Sciatic nerve (tissue), 2 donors: ENCODE data around the gene DAGLA. TPM values are rescaled to one million over a fixed set of nuclear protein-coding genes. Genes with fewer than 3 reads are reported as not detected.
"Not testable (repeated sequence)": the region's sequence is repeated elsewhere in the genome, so short reads cannot be mapped to it uniquely, and the experiment has no call there.

ENCODE experiments used
- ATAC-seq: fragments of 200-7000 bp; cut with Tn5 transposase; one replicate; pipeline ENCODE4 v1.9.1; 2020; ENCODE audit warnings: mild to moderate bottlenecking, moderate library complexity
- DNase-seq: peaks from one replicate; pipeline ENCODE4 v3.0.0-alpha.2; 2020; ENCODE audit warnings: low spot score
- intact Hi-C: fragments of 100-400 bp; cut with DNase I; formaldehyde crosslinking; loops from one replicate; pipeline ENCODE4 v1.14.2; 2022
- total RNA-seq: library from RNA; stranded (reverse); fragmentation: NEBNext Ultra II Directional; extraction: Animal tissue kit (Norgen Biotek cat#: 25700); gene quantifications from one replicate; pipeline ENCODE4 v1.2.1, GENCODE V29; 2021
- donor health status: DM: no; HTN: no; CAD: no.
- donor health status: DM: no; HTN: no; CAD: no.

Gene DAGLA, protein sequence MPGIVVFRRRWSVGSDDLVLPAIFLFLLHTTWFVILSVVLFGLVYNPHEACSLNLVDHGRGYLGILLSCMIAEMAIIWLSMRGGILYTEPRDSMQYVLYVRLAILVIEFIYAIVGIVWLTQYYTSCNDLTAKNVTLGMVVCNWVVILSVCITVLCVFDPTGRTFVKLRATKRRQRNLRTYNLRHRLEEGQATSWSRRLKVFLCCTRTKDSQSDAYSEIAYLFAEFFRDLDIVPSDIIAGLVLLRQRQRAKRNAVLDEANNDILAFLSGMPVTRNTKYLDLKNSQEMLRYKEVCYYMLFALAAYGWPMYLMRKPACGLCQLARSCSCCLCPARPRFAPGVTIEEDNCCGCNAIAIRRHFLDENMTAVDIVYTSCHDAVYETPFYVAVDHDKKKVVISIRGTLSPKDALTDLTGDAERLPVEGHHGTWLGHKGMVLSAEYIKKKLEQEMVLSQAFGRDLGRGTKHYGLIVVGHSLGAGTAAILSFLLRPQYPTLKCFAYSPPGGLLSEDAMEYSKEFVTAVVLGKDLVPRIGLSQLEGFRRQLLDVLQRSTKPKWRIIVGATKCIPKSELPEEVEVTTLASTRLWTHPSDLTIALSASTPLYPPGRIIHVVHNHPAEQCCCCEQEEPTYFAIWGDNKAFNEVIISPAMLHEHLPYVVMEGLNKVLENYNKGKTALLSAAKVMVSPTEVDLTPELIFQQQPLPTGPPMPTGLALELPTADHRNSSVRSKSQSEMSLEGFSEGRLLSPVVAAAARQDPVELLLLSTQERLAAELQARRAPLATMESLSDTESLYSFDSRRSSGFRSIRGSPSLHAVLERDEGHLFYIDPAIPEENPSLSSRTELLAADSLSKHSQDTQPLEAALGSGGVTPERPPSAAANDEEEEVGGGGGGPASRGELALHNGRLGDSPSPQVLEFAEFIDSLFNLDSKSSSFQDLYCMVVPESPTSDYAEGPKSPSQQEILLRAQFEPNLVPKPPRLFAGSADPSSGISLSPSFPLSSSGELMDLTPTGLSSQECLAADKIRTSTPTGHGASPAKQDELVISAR
- total RNA-seq: 4.8 TPM

DNA sequence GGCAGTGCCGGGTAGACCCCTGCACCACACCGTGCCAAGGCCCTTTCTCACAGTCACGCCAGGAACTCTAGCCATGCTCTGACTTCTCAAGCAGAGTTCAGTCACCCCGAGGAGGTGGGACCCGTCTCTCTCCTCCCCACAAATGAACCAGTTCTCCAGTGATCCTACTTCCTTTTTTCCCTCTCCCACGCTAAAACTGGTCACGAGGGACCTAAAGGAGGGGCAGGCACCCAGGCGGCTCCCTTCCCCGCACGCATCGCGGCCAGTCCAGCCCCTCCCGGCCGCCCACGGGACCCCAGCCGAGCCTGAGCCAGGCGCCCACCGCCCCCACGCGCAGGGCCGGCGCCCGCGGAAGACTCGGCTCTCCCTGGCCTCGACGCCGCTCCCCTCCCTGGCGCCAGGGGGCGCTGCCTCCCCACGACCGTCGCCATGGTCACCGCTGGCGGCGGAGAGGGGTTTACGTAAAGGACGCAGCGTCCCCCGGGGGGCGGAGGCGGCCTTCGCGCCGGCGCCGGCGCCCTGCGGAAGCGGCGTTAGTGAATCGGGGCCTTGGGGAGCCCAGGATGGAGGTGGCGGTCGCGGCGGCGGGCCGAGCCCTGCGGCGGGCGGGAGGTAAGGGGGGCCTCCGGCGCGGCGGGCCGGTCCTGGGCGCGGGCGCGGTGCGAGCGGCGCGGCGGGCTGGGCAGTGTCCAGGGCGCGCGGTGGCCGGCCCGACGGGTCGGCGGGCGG is at the start of gene DAGLA:
DAGLA (plus strand) TSS at position 499 of the 729 bp plus-strand sequence. CDS start 39,765 bp downstream, outside the sequence.
- DNase-seq (peak; percentile 88), ATAC-seq (peak; percentile 68)
- intact Hi-C loops: loop anchor here (5.0 kb wide), 1 partner anchor 52 kb away; no protein-coding TSS in a partner anchor

DNA sequence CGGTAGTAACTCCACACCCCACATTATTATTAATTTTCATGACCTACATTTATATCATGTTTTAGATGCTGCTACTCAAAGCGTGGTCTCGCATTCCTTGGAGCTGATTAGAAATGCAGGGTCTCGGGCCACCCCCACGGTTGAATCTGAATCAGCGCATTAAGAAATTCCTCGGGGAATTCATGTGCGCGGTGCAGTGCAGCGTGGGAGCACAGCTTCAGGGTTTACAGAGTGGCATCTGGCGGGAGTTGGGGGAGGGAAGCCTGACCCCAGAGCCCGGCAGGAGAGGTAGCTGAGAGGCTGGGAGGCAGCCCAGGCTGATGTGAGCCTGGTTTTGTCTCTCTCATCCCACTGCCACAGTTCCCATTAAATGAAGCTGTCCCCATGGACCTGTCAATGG is 48.1 kb upstream of the DAGLA start:
- intact Hi-C loops: loop anchor here (10.0 kb wide), 2 partner anchors 157 to 187 kb away; no protein-coding TSS in a partner anchor
- no peak for ATAC-seq

DNA sequence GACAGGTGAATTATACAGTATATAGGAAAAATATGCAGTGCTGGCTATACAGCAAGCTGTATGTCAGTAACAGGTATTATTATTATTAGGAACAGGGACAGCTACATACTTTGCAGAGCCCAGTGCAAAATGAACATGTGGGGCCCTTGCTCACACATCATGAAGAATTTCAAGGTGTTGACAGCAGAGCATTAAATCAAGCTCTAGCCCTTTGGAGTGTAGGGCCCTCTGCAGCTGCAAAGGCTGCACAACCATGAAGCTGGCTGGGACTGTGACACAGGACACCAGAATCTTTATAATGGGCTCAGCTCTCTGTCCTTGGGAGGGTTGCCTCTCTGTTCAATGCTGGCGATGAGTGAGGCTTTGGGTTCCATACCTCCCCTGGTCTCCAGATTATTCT is 44.9 kb upstream of the DAGLA start:
- intact Hi-C loops: loop anchor here (10.0 kb wide), 2 partner anchors 161 to 191 kb away; no protein-coding TSS in a partner anchor
- no peak for DNase-seq
- ATAC-seq: no peak

More for the DNA sequence above, 48.1 kb upstream of the DAGLA start:
- no peak for DNase-seq

DNA sequence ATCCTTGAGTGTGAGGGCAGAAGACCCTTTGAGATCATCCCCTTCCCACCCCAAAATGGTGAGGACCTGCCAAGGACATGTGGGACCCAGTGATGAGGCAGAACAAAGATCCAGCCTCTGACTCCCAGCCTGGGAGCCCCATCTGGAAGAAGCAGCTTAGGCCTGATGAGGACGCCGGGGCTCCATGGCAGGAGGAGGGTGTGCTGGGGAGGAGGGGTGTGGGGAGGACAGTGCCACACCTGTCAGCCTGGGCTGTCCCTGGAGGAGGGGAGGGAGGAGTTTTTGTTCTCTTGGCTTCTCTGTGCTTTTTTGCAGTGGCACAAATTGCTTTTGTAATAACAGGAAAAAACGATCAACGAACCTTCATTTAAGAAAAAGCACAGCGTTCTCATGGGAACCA is 44.4 kb upstream of the DAGLA start:
- DNase-seq (no peak), ATAC-seq (no peak)
- intact Hi-C loops: loop anchor here (10.0 kb wide), 2 partner anchors 161 to 191 kb away; no protein-coding TSS in a partner anchor

DNA sequence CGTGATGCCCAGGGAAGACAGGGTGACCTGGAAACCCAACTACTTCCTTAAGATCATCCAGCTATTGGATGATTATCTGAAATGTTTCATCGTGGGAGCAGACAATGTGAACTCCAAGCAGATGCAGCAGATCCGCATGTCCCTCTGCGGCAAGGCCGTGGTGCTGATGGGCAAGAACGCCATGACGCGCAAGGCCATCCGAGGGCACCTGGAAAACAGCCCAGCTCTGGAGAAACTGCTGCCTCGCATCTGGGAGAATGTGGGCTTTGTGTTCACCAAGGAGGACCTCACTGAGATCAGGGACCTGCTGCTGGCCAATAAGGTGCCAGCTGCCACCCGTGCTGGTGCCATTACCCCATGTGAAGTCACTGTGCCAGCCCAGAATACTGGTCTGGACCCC is 43.5 kb upstream of the DAGLA start:
- DNase-seq (no peak), ATAC-seq (no peak)
- intact Hi-C loops: loop anchor here (10.0 kb wide), 2 partner anchors 162 to 192 kb away; no protein-coding TSS in a partner anchor

DNA sequence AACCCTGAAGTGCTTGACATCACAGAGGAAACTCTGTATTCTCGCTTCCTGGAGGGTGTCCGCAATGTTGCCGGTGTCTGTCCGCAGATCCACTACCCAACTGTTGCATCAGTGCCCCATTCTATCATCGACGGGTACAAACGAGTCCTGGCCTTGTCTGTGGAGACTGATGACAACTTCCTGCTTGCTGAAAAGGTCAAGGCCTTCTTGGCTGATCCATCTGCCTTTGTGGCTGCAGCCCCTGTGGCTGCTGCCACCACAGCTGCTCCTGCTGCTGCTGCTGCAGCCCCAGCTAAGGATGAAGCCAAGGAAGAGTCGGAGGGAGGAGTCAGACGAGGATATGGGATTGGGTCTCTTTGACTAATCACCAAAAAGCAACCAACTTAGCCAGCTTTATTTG is 42.9 kb upstream of the DAGLA start:
- ATAC-seq: no peak
- intact Hi-C loops: loop anchor here (10.0 kb wide), 2 partner anchors 162 to 192 kb away; no protein-coding TSS in a partner anchor

DNA sequence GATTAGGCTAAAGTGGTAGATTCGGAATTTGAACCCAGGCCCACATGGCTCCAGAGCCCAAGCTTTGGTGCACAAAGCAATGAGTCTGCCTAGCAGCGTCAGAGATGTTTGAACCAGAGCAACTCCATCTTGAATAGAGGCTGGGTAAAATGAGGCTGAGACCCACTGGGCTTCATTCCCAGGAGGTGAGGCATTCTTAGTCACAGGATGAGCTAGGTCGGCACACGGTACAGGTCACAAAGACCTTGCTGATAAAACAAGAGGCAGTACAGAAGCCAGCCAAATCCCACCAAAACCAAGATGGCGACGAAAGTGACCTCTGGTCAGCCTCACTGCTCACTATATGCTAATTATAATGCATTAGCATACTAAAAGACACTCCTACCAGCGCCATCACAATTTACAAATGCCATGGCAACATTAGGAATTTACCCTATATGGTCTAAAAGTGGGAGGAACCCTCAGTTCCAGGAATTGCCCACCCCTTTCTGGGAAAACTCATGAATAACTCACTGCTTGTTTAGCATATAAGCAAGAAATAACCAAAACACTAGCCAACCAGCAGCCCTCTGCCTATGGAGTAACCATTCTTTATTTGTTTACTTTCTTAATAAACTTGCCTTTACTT is 40.3 kb upstream of the DAGLA start:
- intact Hi-C loops: loop anchor here (10.0 kb wide), 2 partner anchors 165 to 195 kb away; no protein-coding TSS in a partner anchor

More for the DNA sequence above, 42.9 kb upstream of the DAGLA start:
- no peak for DNase-seq

DNA sequence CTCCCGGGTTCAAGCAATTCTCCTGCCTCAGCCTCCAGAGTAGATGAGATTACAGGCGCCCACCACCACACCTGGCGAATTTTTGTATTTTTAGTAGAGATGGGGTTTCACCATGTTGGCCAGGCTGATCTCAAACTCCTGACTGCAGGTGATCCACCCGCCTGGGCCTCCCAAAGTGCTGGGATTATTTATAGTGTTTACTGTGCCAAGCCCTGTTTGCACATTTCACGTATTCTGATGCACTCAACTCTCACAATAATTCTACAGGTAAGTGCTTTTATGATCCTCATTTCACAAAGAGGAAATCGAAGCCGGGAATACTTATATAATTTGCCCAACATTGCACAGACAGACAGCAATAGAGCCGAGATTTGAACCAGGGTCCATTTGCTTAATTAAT is 38.0 kb upstream of the DAGLA start:
- ATAC-seq: no peak
- DNase-seq: no peak
- intact Hi-C loops: no loop called here

More for the DNA sequence above, 40.3 kb upstream of the DAGLA start:
- DNase-seq: no peak
- ATAC-seq: no peak

DNA sequence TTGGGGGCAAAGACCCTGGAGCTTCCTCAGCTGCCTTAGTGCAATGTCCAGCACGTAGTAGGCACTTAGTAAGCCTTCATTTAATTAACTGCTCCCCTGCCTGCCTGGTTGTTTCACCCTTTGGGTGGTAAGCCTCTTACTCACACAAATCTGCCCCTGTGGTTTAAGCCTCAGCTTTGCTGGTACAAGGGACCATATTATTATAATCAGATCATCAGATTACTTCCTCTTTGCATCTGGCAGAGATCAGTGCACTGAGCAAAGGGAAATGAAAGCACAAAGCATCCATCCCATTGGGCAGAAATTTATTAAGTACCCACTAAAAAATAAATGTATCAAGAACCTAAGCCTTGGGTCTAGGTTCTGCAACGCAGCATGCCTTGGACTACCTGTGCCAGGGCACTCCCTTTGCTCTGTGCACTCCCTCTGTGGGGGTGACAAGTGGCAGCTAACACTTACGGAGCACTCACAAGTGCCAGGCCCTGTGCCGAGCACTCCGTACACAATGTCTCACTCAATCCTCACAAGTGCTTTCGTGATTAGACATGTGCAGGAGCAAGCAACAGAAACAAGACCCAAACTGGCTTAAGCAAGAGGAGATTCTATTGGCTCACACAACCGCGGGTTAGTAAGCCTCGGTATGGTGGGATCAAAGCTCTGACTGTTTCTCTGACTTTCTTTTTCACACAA is 34.9 kb upstream of the DAGLA start:
- DNase-seq (no peak), ATAC-seq (no peak)
- intact Hi-C loops: no loop called here

DNA sequence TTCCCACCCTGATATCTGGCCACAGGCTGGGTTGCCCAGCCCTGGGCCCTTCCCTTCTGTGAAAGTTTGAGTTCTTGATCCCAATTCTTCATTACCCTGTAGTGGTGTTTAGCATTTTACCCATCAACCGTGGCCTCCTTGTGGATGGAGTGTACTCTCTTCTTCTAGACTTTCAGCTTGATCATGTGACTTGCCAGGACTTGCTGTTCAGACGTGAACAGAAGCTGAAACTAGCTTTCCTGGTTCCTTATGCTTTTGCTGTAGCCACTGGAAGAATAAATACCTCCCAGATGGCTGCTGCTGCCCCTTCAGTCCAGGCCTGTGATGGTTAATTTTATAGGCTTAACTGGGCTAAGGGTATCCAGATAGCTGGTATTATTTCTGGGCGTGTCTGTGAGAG is 32.7 kb upstream of the DAGLA start:
- DNase-seq (no peak), ATAC-seq (no peak)
- intact Hi-C loops: no loop called here

DNA sequence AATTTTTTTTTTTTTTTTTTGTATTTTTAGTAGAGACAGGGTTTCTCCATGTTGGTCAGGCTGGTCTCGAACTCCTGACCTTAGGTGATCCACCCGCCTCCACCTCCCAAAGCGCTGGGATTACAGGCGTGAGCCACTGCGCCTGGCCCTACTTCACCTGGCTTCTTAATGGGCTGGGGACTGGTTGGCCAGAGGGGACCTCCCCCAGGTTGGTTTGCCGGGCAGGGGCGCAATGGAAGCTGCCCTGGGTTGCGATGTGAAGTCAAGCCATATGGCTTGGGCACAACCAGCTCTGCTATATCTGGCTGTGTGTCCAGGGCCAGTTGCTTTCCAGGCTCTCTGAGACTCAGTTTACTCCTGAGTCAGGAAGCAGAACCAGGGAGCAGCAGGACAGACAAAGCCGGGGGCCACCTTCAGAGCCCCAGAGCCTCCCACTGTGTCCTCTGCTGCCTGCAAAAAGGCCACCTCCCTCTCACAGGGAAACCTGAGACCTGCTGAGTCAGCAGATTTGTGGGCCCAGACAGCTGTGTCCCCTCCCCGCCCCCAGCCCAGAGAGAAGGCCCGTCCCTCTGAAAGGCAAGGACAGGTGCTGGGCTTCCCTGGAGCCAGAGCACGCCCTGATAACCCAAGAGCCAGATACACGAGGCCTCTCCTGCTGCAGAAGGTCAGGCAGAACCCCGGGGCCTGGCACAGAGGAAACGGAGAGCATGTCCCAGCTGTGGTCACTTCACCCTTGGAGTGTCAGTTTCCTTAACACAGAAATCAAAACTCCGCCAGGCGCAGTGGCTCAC is 29.2 kb upstream of the DAGLA start:
- ATAC-seq (no peak), DNase-seq (no peak)
- intact Hi-C loops: no loop called here

DNA sequence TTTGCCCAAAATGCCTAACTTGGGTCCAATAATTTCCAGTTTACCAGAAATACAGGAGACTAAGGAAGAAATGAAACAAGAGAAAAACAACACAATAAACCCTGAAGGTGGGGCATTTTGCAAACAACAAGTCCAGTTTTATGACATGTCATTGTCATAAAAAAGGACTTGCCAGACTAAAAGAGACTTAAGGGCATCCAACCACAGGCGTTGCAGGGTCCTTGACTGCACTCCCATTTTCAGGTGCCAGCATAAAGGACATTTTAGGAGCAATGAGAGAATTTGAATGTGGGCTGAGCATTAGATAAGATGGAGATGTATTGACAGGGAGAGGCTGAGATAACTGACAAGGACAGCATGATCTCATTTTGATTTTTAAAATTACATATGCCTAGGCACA is 28.1 kb upstream of the DAGLA start:
- ATAC-seq: no peak
- intact Hi-C loops: no loop called here

DNA sequence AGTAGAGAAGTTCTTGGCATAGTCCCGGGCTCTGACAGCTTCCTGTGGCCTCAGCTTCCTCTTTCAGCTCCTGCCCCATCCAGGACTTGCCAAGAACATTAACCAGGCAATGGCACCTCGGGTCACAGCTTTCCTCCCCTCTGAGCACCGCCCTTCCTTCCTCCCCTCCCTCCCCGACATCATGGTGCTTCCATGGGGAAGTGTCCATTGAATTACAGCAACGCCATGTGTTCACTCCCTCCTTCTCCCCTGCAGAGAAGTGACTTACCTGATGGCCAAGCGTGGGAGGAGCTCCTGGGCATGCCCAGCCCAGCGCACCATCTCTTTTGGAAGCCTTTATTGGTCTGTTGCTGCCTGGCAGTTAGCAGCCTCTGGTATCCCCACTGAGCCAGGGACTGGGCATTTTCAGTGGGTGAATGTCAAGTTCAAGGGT is 25.8 kb upstream of the DAGLA start:
- DNase-seq (peak; percentile 63), ATAC-seq (peak; percentile 86)
- intact Hi-C loops: no loop called here

More for the DNA sequence above, 28.1 kb upstream of the DAGLA start:
- no peak for DNase-seq

DNA sequence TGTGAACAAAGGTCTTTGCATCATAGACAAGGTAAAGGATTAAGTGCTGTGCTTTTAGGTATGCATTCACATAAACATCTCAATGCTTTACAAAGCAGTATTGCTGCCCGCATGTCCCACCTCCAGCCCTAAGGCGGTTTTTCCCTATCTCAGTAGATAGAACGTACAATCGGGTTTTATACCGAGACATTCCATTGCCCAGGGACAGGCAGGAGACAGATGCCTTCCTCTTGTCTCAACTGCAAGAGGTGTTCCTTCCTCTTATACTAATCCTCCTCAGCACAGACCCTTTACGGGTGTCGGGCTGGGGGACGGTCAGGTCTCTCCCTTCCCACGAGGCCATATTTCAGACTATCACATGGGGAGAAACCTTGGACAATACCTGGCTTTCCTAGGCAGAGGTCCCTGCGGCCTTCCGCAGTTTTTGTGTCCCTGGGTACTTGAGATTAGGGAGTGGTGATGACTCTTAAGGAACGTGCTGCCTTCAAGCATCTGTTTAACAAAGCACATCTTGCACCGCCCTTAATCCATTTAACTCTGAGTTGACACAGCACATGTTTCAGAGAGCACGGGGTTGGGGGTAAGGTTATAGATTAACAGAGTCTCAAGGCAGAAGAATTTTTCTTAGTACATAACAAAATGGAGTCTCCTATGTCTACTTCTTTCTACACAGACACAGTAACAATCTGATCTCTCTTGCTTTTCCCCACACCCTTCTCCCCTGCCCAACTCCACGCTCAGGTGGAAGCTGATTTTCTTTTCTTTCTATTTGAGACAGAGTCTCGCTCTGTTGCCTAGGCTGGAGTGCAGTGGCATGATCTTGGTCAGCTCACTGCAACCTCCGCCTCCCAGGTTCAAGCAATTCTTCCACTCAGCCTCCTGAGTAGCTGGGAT is 24.7 kb upstream of the DAGLA start:
- intact Hi-C loops, DNase-seq, ATAC-seq: not testable (repeated sequence)

DNA sequence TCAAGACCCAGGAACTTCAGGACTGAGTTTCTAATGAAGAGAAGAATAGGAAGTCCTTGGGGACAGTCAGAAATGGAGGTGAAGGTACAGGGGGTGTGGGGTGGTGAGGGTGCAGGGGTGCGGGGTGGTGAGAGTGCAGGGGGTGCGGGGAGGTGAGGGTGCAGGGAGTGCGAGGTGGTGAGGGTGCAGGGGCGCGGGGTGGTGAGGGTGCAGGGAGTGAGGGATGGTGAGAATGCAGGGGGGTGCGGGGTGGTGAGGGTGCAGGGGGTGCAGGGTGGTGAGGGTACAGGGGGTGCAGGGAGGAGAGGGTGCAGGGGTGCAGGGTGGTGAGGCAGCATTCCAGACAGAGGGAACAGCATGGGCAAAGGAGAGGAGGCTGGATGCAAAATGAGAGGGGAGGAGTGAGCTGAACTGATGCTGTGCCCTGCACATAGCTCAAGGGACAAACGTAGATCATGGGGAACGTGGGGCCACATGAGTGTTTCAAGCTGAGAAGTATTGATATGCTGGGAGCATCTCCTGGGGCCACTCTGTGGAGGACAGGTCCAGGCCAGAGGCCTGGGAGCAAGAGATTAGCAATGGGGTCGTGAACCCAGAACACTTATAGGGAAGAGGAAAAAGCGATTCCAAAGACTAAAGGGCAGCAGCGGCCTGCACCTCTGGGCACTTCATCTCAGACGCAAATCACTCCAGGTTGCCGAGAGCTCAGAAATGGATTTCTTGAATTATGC is 23.7 kb upstream of the DAGLA start:
- no peak for DNase-seq
- no peak for ATAC-seq
- intact Hi-C loops: no loop called here
